SH-SY5Y (cell line): ENCODE results near the gene SMARCA2.

Source experiments
- GATA2 ChIP-seq: IDR thresholded peaks from 2 replicates; pipeline ENCODE4 v1.6.1; 2011; ENCODE audit warnings: mild to moderate bottlenecking, low read depth, low read length
- GATA3 ChIP-seq: IDR thresholded peaks from 2 replicates; pipeline ENCODE4 v1.6.1; 2011; ENCODE audit warnings: low read depth, mild to moderate bottlenecking, low read length, moderate library complexity

GRCh38 chr9:2138646-2139045 lies 123.5 kb downstream of the SMARCA2 start:
- no peak for TF ChIP-seq GATA2
- no peak for TF ChIP-seq GATA3
